ENCODE data around the gene CSMD2.

CSMD2 gene

DNA sequence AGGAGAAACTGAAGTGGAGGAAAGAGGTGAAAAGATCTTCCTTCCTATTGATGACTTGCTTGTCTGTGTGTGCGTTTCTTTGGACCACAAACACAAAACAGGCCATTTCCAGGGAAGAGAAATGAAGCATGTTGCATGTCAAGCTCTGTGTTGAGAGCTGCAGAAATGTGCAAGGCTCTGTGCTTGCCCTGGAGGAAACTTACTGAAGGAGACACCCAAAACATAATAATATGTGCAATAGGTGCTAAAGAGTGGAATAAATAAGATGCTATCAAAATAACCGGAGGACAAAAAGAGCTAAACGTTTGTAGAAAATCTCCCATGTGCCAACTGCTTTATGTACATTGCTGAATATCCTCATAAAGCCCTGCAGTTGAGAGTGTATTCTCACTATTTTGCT, 496.3 kb downstream of the CSMD2 start:
- TF ChIP-seq POLR2A (IDR thresholded peaks at IDR 0.05; ENCODE audit: low read depth, low read length) (no peak), TAF1 (IDR thresholded peaks at IDR 0.05; ENCODE audit: borderline replicate concordance, low read depth, low read length) (no peak), POLR2AphosphoS5 (IDR thresholded peaks at IDR 0.05; ENCODE audit: low read depth, low read length) (no peak)
- FAIRE-seq (no peak), DNase-seq (ENCODE audit: insufficient read length) (no peak)

DNA sequence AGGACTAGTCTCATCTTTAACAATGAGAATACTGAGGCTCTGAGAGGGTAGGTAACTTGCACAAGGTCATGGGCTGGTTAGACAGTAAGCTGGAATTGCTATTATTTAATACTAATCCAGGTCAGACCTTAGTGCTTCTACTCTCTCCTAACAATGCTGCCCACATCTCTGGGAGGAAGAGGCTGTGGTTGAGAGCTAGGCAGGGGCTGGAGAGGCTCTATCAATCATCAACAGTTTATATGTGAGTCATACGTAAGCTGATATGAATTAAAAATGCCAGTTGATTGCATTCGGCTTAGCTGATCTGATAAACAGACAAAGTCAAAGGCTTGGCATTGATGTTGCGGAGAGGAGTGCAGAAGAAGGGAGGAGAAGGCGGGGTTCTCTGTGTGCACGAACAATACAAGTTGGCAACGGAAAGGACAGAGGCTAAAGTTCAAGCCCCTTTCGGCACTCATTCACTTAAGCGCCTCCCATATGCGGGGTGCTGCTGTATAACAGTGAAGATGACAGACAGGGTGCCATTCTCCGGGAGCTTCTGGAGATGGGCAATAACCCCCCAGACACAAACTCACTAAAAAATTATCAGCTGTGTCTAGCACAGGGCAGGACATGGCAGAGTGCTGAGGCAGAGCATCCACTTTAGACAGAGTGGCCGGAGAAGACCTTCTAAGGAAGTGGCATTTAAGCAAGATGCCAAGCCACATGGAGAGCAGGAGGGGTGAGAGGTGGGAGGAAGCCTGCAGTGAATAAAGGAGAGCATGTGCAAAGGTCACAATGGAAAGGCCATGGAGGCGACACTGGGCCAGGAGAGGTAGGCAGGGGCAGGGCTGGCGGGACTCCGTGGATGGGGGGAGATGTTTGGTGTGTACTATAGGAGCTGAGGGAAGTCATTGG, 497.4 kb downstream of the CSMD2 start:
- FAIRE-seq, result no peak
- DNase-seq (ENCODE audit: insufficient read length), result no peak
- TF ChIP-seq POLR2AphosphoS5 (IDR thresholded peaks at IDR 0.05; ENCODE audit: low read depth, low read length) (no peak), POLR2A (IDR thresholded peaks at IDR 0.05; ENCODE audit: low read depth, low read length) (no peak), TAF1 (IDR thresholded peaks at IDR 0.05; ENCODE audit: borderline replicate concordance, low read depth, low read length) (no peak)

DNA sequence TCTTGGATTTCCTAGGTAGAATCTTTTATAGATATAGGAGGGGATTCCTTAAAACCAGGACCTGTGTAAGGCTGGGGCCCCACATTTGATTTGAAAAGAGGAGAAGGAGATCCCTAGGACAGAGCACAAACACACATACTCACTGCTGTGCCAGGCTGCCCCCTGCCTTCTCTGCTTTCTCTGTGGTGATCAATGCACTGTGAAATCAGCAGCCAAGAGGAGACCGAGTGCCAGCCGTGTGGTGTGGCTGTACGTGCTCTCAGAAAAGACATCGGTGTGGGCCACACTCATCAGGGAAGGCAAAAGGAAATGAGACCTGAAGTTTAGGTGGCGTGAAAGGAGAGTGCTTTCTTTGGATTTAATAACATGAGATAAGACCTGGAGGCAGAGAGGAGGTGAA, 498.4 kb downstream of the CSMD2 start:
- TF ChIP-seq TAF1 (IDR thresholded peaks at IDR 0.05; ENCODE audit: borderline replicate concordance, low read depth, low read length), result no peak
- TF ChIP-seq POLR2AphosphoS5 (IDR thresholded peaks at IDR 0.05; ENCODE audit: low read depth, low read length), result no peak
- TF ChIP-seq POLR2A (IDR thresholded peaks at IDR 0.05; ENCODE audit: low read depth, low read length), result no peak
- DNase-seq (ENCODE audit: insufficient read length) (no peak), FAIRE-seq (no peak)

DNA sequence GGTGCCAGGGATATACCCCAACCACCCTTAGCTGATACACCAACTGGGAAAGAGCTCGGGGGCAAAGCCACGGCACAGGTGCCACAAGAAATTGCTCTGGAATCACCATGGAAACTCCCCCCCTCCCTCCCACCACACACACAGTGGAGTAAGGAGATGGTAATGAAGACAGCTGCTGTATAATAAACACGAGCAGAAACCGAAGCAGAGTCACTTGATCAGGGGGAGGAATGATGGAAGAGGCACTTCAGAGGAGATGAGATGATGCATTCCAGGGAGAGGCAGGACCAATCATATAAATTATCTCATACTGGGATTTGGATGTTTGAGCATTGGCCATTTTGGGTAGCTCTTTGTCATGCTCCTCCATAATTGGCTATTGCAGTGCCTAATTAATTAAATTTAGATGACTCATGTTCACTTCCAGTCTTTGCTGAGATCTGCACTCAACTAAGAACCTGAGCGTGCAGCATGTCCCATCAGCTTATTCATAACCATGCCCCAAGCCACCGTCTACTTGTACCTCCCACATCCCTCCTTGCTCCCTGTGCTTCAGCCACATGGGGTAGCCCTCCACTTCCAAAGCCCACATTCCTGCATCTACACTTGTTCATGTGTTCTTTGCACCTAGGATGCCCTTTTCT, 503.1 kb downstream of the CSMD2 start:
- no peak for DNase-seq (ENCODE audit: insufficient read length)
- no peak for FAIRE-seq
- TF ChIP-seq TAF1 (IDR thresholded peaks at IDR 0.05; ENCODE audit: borderline replicate concordance, low read depth, low read length) (no peak), POLR2A (IDR thresholded peaks at IDR 0.05; ENCODE audit: low read depth, low read length) (no peak), POLR2AphosphoS5 (IDR thresholded peaks at IDR 0.05; ENCODE audit: low read depth, low read length) (no peak)

DNA sequence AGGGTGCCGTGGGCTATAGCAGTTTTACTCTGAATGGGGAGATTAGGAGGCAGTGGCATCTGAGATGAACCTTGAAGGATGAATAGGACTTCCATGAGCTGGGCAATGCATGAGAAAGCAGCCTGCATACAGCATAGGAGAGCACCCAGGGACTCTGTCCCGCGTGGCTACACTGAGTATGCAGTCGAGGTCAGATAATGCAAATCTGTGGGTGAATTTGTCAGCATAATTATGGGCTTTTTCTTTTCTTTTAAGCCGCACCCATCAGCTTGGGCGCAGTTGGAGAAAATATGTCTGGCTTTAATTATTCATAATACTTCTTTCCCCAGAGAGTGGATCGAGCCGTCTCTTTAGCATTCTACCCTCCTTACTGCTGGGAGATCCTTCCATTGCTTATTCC, 504.1 kb downstream of the CSMD2 start:
- DNase-seq (ENCODE audit: insufficient read length) (no peak), FAIRE-seq (no peak)
- no peak for TF ChIP-seq TAF1 (IDR thresholded peaks at IDR 0.05; ENCODE audit: borderline replicate concordance, low read depth, low read length)
- TF ChIP-seq POLR2AphosphoS5 (IDR thresholded peaks at IDR 0.05; ENCODE audit: low read depth, low read length), result no peak
- TF ChIP-seq POLR2A (IDR thresholded peaks at IDR 0.05; ENCODE audit: low read depth, low read length), result no peak

DNA sequence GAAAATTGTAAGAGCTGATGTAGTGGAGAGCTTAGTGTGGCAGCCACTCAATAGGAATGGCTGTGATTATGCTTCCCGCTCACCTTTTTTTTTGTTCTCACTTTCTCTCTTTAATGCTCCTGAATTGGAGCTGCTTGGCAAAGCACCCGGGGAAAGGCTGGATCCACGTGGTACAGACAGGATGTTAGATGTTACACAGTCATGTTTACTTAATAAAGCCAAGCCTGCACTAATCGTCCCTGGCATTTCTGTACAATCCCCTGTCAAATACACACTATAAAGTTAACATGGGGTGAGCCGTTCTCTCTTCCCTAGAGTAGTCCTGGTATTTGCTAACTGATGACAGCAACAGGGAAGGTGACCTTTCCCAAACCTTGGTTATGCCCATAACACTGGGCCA, 504.8 kb downstream of the CSMD2 start:
- no peak for TF ChIP-seq POLR2A (IDR thresholded peaks at IDR 0.05; ENCODE audit: low read depth, low read length)
- TF ChIP-seq TAF1 (IDR thresholded peaks at IDR 0.05; ENCODE audit: borderline replicate concordance, low read depth, low read length), result no peak
- TF ChIP-seq POLR2AphosphoS5 (IDR thresholded peaks at IDR 0.05; ENCODE audit: low read depth, low read length), result no peak
- FAIRE-seq (no peak), DNase-seq (ENCODE audit: insufficient read length) (no peak)

DNA sequence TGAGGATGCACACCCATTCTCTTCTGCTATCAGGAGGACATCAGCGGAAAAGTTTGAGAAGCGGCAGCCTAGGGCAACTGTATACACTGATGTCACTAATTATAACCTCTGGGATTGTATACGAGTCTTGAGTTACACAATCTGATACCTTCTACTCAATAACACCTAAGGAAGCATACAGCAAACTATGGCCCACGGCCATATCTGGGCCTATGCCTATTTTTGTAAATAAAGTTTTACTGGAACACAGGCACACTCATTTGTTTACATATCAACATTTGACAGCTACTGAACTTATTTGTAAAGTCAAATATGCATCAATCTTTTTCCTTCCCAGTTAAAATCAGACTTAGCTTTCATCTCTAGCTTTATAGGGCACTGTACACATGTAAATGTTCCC, 505.4 kb downstream of the CSMD2 start:
- DNase-seq (ENCODE audit: insufficient read length) (no peak), FAIRE-seq (no peak)
- TF ChIP-seq POLR2A (IDR thresholded peaks at IDR 0.05; ENCODE audit: low read depth, low read length) (no peak), POLR2AphosphoS5 (IDR thresholded peaks at IDR 0.05; ENCODE audit: low read depth, low read length) (no peak), TAF1 (IDR thresholded peaks at IDR 0.05; ENCODE audit: borderline replicate concordance, low read depth, low read length) (no peak)

DNA sequence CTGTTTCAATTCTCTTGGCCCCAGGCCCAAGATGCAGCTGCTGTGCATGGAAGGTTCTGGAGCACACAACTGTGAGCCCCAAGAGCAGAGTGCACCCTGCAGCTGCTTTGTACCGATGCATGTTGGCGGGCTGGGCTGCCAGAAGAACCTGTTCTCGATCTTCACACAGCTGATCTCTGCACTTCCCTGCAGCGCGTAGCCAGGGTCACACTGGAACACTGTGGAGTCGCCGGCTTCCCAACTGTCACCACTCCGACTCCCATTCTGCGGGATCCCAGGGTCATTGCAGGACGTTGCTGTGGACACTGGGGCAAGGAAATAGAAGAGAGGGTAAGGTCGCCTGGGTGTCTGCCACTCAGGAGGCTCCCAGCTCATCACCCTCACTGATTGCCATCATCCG, 507.2 kb downstream of the CSMD2 start:
- FAIRE-seq (no peak), DNase-seq (ENCODE audit: insufficient read length) (no peak)
- TF ChIP-seq TAF1 (IDR thresholded peaks at IDR 0.05; ENCODE audit: borderline replicate concordance, low read depth, low read length) (no peak), POLR2AphosphoS5 (IDR thresholded peaks at IDR 0.05; ENCODE audit: low read depth, low read length) (no peak), POLR2A (IDR thresholded peaks at IDR 0.05; ENCODE audit: low read depth, low read length) (no peak)

DNA sequence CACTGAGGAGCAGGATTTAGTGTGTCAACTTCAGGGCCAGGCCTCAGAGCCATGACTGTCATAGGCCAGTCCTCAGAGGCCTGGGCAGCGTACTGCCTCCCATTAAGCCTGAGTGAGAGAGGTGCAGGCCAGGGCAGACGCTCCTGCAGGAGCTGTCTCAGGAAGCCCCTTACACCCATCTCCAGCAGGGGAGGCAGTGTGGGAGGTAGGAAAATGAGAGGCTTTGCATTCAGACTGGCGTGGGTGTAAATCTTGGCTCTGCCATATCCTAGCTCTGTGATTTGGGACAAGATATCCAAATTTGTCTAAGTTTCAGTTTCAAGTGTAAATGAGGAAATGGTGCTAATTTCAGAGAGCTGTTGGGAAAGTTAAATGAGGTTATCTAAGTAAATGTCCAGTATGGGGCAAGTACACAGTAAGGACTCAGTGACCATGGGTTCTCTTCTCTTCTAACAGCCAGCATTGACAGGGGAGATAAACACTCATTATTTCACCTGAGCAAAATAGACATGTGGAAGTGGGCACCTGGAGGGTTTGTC, 508.5 kb downstream of the CSMD2 start:
- FAIRE-seq, result no peak
- no peak for TF ChIP-seq POLR2AphosphoS5 (IDR thresholded peaks at IDR 0.05; ENCODE audit: low read depth, low read length)
- TF ChIP-seq TAF1 (IDR thresholded peaks at IDR 0.05; ENCODE audit: borderline replicate concordance, low read depth, low read length), result no peak
- TF ChIP-seq POLR2A (IDR thresholded peaks at IDR 0.05; ENCODE audit: low read depth, low read length), result no peak
- no peak for DNase-seq (ENCODE audit: insufficient read length)

DNA sequence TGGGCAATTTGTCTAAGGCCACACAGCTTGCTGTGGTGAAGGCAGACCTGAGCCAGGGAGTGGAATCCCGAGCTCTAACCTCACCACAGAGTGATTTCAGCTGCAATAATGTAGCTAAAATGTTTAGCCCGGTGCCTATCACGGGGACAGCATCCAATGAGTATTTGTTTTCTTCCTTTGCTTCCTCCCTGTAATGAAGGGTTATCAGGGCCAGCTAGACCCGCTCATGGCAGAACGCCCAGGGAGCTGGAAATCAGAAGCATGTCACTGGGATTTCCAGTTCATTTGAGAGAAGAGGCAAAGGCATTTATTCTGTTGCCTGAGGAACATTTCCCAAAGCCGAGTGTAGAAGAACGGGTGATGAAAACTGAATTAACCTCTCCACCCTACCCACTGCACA, 509.5 kb downstream of the CSMD2 start:
- FAIRE-seq (no peak), DNase-seq (ENCODE audit: insufficient read length) (no peak)
- TF ChIP-seq POLR2A (IDR thresholded peaks at IDR 0.05; ENCODE audit: low read depth, low read length), result no peak
- TF ChIP-seq POLR2AphosphoS5 (IDR thresholded peaks at IDR 0.05; ENCODE audit: low read depth, low read length), result no peak
- no peak for TF ChIP-seq TAF1 (IDR thresholded peaks at IDR 0.05; ENCODE audit: borderline replicate concordance, low read depth, low read length)

DNA sequence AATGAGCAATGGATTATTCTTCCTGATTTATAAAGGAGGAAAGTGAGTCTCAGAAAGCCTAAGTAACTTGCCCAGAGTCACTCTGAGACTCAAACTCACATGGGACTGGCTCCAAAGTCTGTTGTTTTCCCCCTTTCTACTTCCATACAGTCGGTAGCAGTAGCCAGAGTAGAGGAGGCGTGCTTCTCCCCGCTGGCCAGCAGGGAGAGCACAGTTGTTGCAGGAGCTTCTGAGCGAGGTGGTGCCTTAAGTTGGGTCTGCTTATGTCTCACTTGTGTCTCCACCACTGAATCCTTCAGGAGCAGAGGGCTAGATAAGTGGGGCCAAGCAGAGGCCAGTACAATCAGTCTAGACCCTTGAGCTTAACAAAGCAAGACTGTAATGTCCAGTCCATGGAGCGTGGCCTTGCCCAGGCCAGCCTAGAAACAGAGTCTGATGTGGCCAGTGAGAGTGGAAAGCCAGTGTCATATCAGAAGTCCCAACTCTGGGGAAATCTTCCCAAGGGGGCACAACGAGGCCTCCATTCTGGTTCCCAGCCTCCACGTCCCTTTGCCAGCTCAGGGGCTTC, 510.7 kb downstream of the CSMD2 start:
- FAIRE-seq (no peak), DNase-seq (ENCODE audit: insufficient read length) (no peak)
- TF ChIP-seq POLR2A (IDR thresholded peaks at IDR 0.05; ENCODE audit: low read depth, low read length), result no peak
- no peak for TF ChIP-seq POLR2AphosphoS5 (IDR thresholded peaks at IDR 0.05; ENCODE audit: low read depth, low read length)
- TF ChIP-seq TAF1 (IDR thresholded peaks at IDR 0.05; ENCODE audit: borderline replicate concordance, low read depth, low read length), result no peak

Data from GM12892 (cell line).